ENCODE results near the gene MTM1.

DNA sequence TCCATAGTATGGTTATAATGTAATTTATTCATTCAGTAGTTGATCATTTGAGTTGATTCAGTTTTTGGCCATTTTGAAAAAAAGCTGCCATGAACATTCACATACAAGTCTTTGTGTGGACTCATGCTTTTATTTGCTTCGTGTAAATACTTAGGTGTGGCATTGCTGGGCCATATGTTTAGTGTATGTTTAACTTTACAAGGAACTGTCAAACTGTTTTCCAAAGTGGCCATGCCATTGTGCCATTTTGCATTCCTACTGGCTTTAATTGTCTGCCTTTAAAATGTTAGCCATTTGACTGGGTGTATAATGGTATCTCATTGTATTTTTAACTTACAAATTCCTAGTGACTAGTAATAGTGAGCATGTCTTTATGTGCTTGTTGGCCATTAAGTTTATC lies 8.8 kb downstream of the MTM1 start:
- TF ChIP-seq, protein P1, sequence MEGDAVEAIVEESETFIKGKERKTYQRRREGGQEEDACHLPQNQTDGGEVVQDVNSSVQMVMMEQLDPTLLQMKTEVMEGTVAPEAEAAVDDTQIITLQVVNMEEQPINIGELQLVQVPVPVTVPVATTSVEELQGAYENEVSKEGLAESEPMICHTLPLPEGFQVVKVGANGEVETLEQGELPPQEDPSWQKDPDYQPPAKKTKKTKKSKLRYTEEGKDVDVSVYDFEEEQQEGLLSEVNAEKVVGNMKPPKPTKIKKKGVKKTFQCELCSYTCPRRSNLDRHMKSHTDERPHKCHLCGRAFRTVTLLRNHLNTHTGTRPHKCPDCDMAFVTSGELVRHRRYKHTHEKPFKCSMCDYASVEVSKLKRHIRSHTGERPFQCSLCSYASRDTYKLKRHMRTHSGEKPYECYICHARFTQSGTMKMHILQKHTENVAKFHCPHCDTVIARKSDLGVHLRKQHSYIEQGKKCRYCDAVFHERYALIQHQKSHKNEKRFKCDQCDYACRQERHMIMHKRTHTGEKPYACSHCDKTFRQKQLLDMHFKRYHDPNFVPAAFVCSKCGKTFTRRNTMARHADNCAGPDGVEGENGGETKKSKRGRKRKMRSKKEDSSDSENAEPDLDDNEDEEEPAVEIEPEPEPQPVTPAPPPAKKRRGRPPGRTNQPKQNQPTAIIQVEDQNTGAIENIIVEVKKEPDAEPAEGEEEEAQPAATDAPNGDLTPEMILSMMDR (IDR thresholded peaks at IDR 0.05; ENCODE audit: insufficient read depth, low read depth, low read length): no peak
- no peak for TF ChIP-seq EZH2 (IDR thresholded peaks at IDR 0.05; ENCODE audit: insufficient read depth, low read length)
